ENCODE results near the gene GALNT15.

The GALNT15 gene

DNA sequence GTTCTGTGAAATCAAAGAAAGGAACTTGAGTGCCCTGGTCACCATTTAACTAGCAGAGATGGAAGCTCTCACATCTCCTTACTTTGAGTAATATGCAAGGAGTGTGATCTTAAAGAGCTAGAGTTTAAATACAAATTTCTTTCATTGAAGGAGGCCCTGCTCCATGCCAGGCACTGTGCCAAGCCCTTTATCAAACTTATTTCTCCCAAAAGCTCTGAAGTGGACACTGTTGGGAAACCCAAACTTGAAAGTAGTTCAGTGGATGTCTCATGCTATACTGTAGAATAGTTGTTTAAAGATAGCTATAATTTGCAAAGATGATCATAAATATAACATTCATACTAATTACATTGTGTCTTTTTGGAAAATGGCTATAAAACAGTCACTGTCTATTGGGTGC is 17.1 kb downstream of the GALNT15 start:
- H3K27me3 ChIP-seq (ENCODE audit: insufficient read depth, low read length, poor library complexity, severe bottlenecking) = no peaks in the 10 kb centered on the region
- TF ChIP-seq, protein P1, sequence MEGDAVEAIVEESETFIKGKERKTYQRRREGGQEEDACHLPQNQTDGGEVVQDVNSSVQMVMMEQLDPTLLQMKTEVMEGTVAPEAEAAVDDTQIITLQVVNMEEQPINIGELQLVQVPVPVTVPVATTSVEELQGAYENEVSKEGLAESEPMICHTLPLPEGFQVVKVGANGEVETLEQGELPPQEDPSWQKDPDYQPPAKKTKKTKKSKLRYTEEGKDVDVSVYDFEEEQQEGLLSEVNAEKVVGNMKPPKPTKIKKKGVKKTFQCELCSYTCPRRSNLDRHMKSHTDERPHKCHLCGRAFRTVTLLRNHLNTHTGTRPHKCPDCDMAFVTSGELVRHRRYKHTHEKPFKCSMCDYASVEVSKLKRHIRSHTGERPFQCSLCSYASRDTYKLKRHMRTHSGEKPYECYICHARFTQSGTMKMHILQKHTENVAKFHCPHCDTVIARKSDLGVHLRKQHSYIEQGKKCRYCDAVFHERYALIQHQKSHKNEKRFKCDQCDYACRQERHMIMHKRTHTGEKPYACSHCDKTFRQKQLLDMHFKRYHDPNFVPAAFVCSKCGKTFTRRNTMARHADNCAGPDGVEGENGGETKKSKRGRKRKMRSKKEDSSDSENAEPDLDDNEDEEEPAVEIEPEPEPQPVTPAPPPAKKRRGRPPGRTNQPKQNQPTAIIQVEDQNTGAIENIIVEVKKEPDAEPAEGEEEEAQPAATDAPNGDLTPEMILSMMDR (conservative IDR thresholded peaks at IDR 0.05; ENCODE audit: low read length) = no peak
- TF ChIP-seq EZH2phosphoT487 (IDR thresholded peaks at IDR 0.05; ENCODE audit: borderline replicate concordance) = no peak
- no peaks in the 10 kb centered on the region for H3K36me3 ChIP-seq (ENCODE audit: insufficient read depth, low read length)
- no peaks in the 10 kb centered on the region for H4K20me1 ChIP-seq (ENCODE audit: insufficient read depth, low read length, poor library complexity, severe bottlenecking)
- H3K9me3 ChIP-seq (ENCODE audit: insufficient read depth, low read depth, low read length) = no peaks in the 10 kb centered on the region
- no peak overlapping the region for H2AFZ ChIP-seq (ENCODE audit: low read length)
- no peaks in the 10 kb centered on the region for H3F3A ChIP-seq (ENCODE audit: low read depth)
- H3K4me2 ChIP-seq (ENCODE audit: low read depth, low read length, poor library complexity, severe bottlenecking) = no peak overlapping the region
- H3K4me1 ChIP-seq (ENCODE audit: insufficient read depth, low read length, poor library complexity, severe bottlenecking) = no peaks in the 10 kb centered on the region
- H3K9ac ChIP-seq (ENCODE audit: low read depth, low read length, poor library complexity, severe bottlenecking) = no peak overlapping the region
- H3K4me3 ChIP-seq (ENCODE audit: low read length, poor library complexity, severe bottlenecking) = no peak overlapping the region
- no peaks in the 10 kb centered on the region for H3K79me2 ChIP-seq (ENCODE audit: insufficient read depth, low read length)
- H3K9me2 ChIP-seq (replicated peaks; ENCODE audit: low read depth, low read length) = no peaks in the 10 kb centered on the region

DNA sequence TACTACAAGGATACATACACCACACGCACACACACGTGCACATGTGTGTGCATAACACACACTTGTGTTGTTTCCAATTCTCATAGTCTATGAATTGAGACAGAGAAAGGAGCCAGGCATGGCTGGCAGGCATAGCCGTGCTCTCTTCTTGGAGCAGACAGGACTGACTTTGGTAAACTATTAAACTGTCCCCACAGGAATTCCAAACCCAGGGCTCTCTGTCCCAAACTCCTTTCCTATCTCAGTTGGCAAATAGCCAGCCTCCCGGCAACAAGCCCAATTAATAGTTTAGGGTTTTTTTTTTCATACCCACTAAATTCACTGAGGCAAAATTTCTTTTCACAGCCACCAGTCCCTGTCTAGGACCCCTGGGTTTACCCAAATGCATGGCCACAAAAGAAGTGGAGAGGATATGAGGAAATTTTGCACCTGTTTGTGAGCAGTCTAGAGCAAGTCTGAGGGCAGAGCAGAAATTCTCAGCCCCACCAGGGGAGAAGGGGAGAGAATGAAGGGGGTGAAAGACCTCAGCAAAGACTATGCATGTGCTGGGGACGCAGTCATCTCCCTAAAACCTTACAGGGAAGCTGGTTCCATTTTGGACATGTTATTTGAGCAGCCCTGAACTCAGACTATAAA is 17.8 kb downstream of the GALNT15 start:
- no peaks in the 10 kb centered on the region for H3K9me2 ChIP-seq (replicated peaks; ENCODE audit: low read depth, low read length)
- no peaks in the 10 kb centered on the region for H3K27me3 ChIP-seq (ENCODE audit: insufficient read depth, low read length, poor library complexity, severe bottlenecking)
- H2AFZ ChIP-seq (ENCODE audit: low read length) = no peak overlapping the region
- no peak overlapping the region for H3K4me2 ChIP-seq (ENCODE audit: low read depth, low read length, poor library complexity, severe bottlenecking)
- no peaks in the 10 kb centered on the region for H3K36me3 ChIP-seq (ENCODE audit: insufficient read depth, low read length)
- no peak overlapping the region for H3K9ac ChIP-seq (ENCODE audit: low read depth, low read length, poor library complexity, severe bottlenecking)
- H4K20me1 ChIP-seq (ENCODE audit: insufficient read depth, low read length, poor library complexity, severe bottlenecking) = no peaks in the 10 kb centered on the region
- no peaks in the 10 kb centered on the region for H3K79me2 ChIP-seq (ENCODE audit: insufficient read depth, low read length)
- no peak overlapping the region for H3K4me3 ChIP-seq (ENCODE audit: low read length, poor library complexity, severe bottlenecking)
- no peak for TF ChIP-seq EZH2phosphoT487 (IDR thresholded peaks at IDR 0.05; ENCODE audit: borderline replicate concordance)
- TF ChIP-seq, protein P1 (conservative IDR thresholded peaks at IDR 0.05; ENCODE audit: low read length) = no peak
- H3K9me3 ChIP-seq (ENCODE audit: insufficient read depth, low read depth, low read length) = no peaks in the 10 kb centered on the region
- H3F3A ChIP-seq (ENCODE audit: low read depth) = no peaks in the 10 kb centered on the region
- H3K4me1 ChIP-seq (ENCODE audit: insufficient read depth, low read length, poor library complexity, severe bottlenecking) = no peaks in the 10 kb centered on the region

DNA sequence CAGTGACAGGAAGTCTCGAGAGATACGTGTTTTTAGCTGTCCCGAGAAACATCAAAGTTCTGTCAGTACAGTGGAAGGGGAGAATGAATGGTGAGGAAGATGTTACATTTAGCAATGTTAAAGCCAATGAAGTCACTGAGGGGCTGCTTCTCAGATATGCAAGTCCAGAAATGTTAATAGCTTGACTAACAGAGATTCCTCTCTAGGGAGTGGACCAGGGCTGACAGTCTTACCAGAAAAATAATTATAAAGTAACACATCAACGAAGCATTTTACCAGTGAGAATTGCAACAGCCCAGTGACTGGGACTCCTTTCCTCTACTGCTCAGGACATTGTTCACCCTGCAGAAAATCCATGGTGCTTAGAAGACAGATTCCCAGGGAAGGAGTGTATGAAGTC is 23.9 kb downstream of the GALNT15 start:
- no peaks in the 10 kb centered on the region for H3K36me3 ChIP-seq (ENCODE audit: insufficient read depth, low read length)
- H3K4me3 ChIP-seq (ENCODE audit: low read length, poor library complexity, severe bottlenecking) = no peak overlapping the region
- no peak overlapping the region for H2AFZ ChIP-seq (ENCODE audit: low read length)
- H3F3A ChIP-seq (ENCODE audit: low read depth) = no peaks in the 10 kb centered on the region
- no peaks in the 10 kb centered on the region for H3K4me1 ChIP-seq (ENCODE audit: insufficient read depth, low read length, poor library complexity, severe bottlenecking)
- no peaks in the 10 kb centered on the region for H3K27me3 ChIP-seq (ENCODE audit: insufficient read depth, low read length, poor library complexity, severe bottlenecking)
- H4K20me1 ChIP-seq (ENCODE audit: insufficient read depth, low read length, poor library complexity, severe bottlenecking) = no peaks in the 10 kb centered on the region
- H3K9me3 ChIP-seq (ENCODE audit: insufficient read depth, low read depth, low read length) = no peaks in the 10 kb centered on the region
- no peaks in the 10 kb centered on the region for H3K9me2 ChIP-seq (replicated peaks; ENCODE audit: low read depth, low read length)
- TF ChIP-seq EZH2phosphoT487 (IDR thresholded peaks at IDR 0.05; ENCODE audit: borderline replicate concordance) = no peak
- H3K9ac ChIP-seq (ENCODE audit: low read depth, low read length, poor library complexity, severe bottlenecking) = no peak overlapping the region
- no peaks in the 10 kb centered on the region for H3K79me2 ChIP-seq (ENCODE audit: insufficient read depth, low read length)
- H3K4me2 ChIP-seq (ENCODE audit: low read depth, low read length, poor library complexity, severe bottlenecking) = no peak overlapping the region

DNA sequence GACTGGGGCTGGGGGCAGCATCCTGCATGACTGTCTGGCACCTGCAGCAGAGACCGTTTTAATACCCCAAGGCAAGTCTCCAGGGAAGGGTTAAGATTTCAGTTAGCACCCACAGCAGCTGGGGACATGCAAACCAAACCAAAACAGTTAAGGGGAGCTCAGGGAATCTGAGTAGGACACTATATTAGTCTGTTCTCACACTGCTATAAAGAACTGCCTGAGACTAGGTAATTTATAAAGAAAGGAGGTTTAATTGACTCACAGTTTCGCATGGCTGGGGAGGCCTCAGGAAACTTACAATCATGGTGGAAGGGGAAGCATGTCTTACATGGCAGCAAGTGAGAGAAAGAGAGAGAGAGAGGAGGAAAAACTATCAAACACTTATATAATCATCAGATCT is 25.3 kb downstream of the GALNT15 start:
- Histone ChIP-seq H3K36me3 (ENCODE audit: insufficient read depth, low read length) (no peaks in the 10 kb centered on the region), H3K9ac (ENCODE audit: low read depth, low read length, poor library complexity, severe bottlenecking) (no peak overlapping the region), H3K27me3 (ENCODE audit: insufficient read depth, low read length, poor library complexity, severe bottlenecking) (no peaks in the 10 kb centered on the region), H3K9me3 (ENCODE audit: insufficient read depth, low read depth, low read length) (no peaks in the 10 kb centered on the region), H4K20me1 (ENCODE audit: insufficient read depth, low read length, poor library complexity, severe bottlenecking) (no peaks in the 10 kb centered on the region), H3F3A (ENCODE audit: low read depth) (no peaks in the 10 kb centered on the region), H3K4me2 (ENCODE audit: low read depth, low read length, poor library complexity, severe bottlenecking) (no peak overlapping the region), H2AFZ (ENCODE audit: low read length) (no peak overlapping the region), H3K79me2 (ENCODE audit: insufficient read depth, low read length) (no peaks in the 10 kb centered on the region), H3K9me2 (replicated peaks; ENCODE audit: low read depth, low read length) (no peaks in the 10 kb centered on the region), H3K4me1 (ENCODE audit: insufficient read depth, low read length, poor library complexity, severe bottlenecking) (no peaks in the 10 kb centered on the region), H3K4me3 (ENCODE audit: low read length, poor library complexity, severe bottlenecking) (no peak overlapping the region)
- TF ChIP-seq, protein P1 (conservative IDR thresholded peaks at IDR 0.05; ENCODE audit: low read length) = no peak
- no peak for TF ChIP-seq EZH2phosphoT487 (IDR thresholded peaks at IDR 0.05; ENCODE audit: borderline replicate concordance)
